22Rv1 (cell line): Measurements from ENCODE around the gene ZNF283.

ENCODE experiments used
- CTCF ChIP-seq: fragments of 450-650 bp; IDR thresholded peaks from 2 replicates; pipeline ENCODE4 v1.5.1; 2017; ENCODE audit warnings: mild to moderate bottlenecking
- ZFX ChIP-seq: fragments of 450-650 bp; IDR thresholded peaks from 2 replicates; pipeline ENCODE4 v1.6.1; 2017; ENCODE audit warnings: antibody characterized with exemption, borderline replicate concordance

GRCh38 chr19:43780706-43781525 is 46.2 kb upstream of the ZNF283 start, which contains the start of gene KCNN4:
- no peak for TF ChIP-seq CTCF
- TF ChIP-seq ZFX: no peak
